ENCODE measurements around the gene DHX34.
"Not testable (repeated sequence)": the region's sequence is repeated elsewhere in the genome, so short reads cannot be mapped to it uniquely, and the experiment has no call there.

Gene DHX34

DNA sequence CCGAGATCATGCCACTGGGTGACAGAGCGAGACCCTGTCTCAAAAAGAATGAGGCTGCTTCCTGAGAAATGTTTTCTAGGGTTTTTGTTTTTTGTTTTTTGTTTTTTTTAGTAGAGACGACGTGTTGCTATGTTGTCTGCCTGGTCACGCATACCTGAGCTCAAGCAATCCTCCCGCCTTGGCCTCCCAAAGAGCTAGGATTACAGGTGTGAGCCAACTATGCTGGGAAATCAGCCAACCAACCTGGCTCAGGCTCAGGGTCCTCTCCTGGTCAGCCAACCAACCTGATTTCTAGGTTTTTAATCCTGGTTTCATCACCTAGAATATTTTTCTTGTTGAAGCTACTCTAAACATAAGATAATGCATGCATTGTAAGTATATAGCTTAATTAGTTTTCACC, 7.8 kb downstream of the DHX34 start:
- ChIA-PET POLR2A (interaction anchor here (0.8 kb wide), 1 partner anchor 8 kb away, joined by 4 read pairs; the partner anchor contains the start of gene DHX34), CTCF (interaction anchor here (0.9 to 9.8 kb wide), 5 partner anchors 8 to 71 kb away, joined by 3 to 87 read pairs (median 4); partner anchors contain the start of gene DHX34)
- no peak for DNase-seq (ENCODE audit: low read depth, low spot score)
- H3K4me3 ChIP-seq (ENCODE audit: low read depth, low read length): no peak overlapping the region
- no peak for TF ChIP-seq CTCF (IDR thresholded peaks at IDR 0.05; ENCODE audit: insufficient read depth, low read length, missing control alignments)

DNA sequence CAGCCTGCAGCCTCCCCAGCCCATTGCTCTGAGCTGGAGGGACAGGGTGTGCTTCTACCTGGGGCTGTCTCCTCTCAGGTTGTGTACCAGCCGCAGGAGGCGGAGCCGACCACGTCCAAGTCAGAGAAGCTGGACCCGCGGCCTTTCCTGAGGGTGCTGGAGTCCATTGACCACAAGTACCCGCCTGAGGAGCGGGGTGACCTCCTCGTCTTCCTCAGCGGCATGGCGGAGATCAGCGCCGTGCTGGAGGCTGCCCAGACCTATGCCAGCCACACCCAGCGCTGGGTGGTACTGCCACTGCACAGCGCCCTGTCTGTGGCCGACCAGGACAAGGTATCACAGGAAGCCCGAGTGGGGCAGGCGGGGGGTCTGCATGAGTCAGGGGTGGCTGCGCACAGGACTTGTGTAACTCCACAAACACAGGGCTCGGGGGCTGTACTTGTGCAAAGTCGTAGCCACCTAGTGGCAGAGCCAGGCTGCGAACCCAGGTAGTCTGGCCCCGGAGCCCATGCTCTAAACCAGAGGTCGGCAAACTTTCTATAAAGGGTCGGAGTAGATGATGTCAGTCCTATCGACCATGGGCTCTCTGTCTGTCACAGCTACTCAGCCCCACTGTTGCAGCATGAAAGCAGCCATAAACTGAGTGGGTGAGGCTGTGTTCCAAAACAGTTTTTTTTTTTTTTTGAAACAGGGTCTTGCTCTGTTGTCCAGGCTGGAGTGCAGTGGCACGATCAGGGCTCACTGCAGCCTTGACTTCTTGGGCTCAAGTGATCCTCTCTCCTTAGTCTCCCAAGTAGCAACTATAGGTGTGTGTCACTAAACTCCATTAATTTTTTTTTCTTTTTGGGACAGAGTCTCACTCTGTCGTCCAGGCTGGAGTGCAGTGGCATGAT, 8.9 kb downstream of the DHX34 start:
- no peak for DNase-seq (ENCODE audit: low read depth, low spot score)
- POLR2A ChIA-PET: interaction anchor here (0.8 kb wide), 1 partner anchor 9 kb away, joined by 4 read pairs; the partner anchor contains the start of gene DHX34

GRCh38 chr19:47358936-47359335, 9.8 kb downstream of the DHX34 start:
- POLR2A ChIA-PET: no interaction called here

More for the DNA sequence above, 8.9 kb downstream of the DHX34 start:
- H3K4me3 ChIP-seq (ENCODE audit: low read depth, low read length): no peak overlapping the region
- CTCF ChIA-PET: interaction anchor here (1.2 to 9.8 kb wide), 3 partner anchors 9 to 33 kb away, joined by 4 to 87 read pairs (median 4); partner anchors contain the start of gene DHX34
- TF ChIP-seq CTCF (IDR thresholded peaks at IDR 0.05; ENCODE audit: insufficient read depth, low read length, missing control alignments): no peak

GRCh38 chr19:47362321-47362720, 13.2 kb downstream of the DHX34 start:
- H3K4me3 ChIP-seq (ENCODE audit: low read depth, low read length): no peak overlapping the region
- POLR2A ChIA-PET: no interaction called here
- no peak for DNase-seq (ENCODE audit: low read depth, low spot score)
- CTCF ChIA-PET: interaction anchor here (1.3 to 9.8 kb wide), 2 partner anchors 13 to 66 kb away, joined by 3 to 87 read pairs; partner anchors contain the start of gene DHX34
- TF ChIP-seq CTCF (IDR thresholded peaks at IDR 0.05; ENCODE audit: insufficient read depth, low read length, missing control alignments): no peak

More at GRCh38 chr19:47358936-47359335, 9.8 kb downstream of the DHX34 start:
- CTCF ChIA-PET: interaction anchor here (9.8 kb wide), 1 partner anchor 10 kb away, joined by 87 read pairs; the partner anchor contains the start of gene DHX34
- H3K4me3 ChIP-seq (ENCODE audit: low read depth, low read length): no peak overlapping the region
- no peak for DNase-seq (ENCODE audit: low read depth, low spot score)
- TF ChIP-seq CTCF (IDR thresholded peaks at IDR 0.05; ENCODE audit: insufficient read depth, low read length, missing control alignments): no peak

- ChIA-PET CTCF (interaction anchor here (0.8 to 9.8 kb wide), 4 partner anchors 11 to 59 kb away, joined by 3 to 87 read pairs (median 4); partner anchors contain the start of gene DHX34), POLR2A (no interaction called here)
- no peak overlapping the region for H3K4me3 ChIP-seq (ENCODE audit: low read depth, low read length)
- no peak for TF ChIP-seq CTCF (IDR thresholded peaks at IDR 0.05; ENCODE audit: insufficient read depth, low read length, missing control alignments)
- no peak for DNase-seq (ENCODE audit: low read depth, low spot score)
Observed at GRCh38 chr19:47363758-47364531, 14.8 kb downstream of the DHX34 start.

DNA sequence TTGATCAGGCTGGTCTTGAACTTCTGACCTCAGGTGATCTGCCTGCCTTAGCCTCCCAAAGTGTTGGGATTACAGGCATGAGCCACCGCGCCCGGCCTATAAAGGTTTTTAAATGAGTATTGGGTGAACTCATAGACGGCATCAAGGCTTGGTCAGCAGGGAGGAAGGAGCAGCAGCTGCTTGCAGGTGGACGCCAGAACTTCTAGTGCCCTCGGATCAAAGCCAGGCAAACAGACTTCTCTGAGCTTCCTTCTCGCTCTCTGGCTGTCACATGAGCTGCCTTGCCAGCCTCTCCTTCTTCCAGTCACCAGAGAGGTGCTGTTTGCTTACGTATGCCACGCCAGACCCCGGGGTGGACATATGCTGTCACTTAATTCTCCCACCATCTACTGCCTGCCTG, 16.3 kb downstream of the DHX34 start:
- DNase-seq (ENCODE audit: low read depth, low spot score); H3K4me3 ChIP-seq (ENCODE audit: low read depth, low read length); POLR2A ChIA-PET: not testable (repeated sequence)
- CTCF ChIA-PET: interaction anchor here (1.0 to 9.8 kb wide), 4 partner anchors 11 to 61 kb away, joined by 3 to 87 read pairs (median 6); partner anchors contain the start of gene DHX34

All from AG04449 (cell line).